HepG2 (cell line): ENCODE measurements around the gene ZACN. TPM values are rescaled to one million over a fixed set of nuclear protein-coding genes. Genes with fewer than 3 reads are reported as not detected.

ENCODE experiments used
- BORCS8-MEF2B ChIP-seq: sonication (generic); formaldehyde crosslinking; IDR thresholded peaks from 2 replicates; pipeline ENCODE4 v1.8.0; 2022; ENCODE audit warnings: mild to moderate bottlenecking, missing genetic modification reagents
- KLF9 ChIP-seq: IDR thresholded peaks from 2 replicates; pipeline ENCODE4 v1.6.1; 2016; ENCODE audit warnings: low read depth
- RERE ChIP-seq: IDR thresholded peaks from 2 replicates; pipeline ENCODE4 v1.6.1; 2016; ENCODE audit warnings: low read depth, missing genetic modification reagents, missing compliant biosample characterization
- RFXAP ChIP-seq: sonication (generic); formaldehyde crosslinking; IDR thresholded peaks from 2 replicates; pipeline ENCODE4 v1.4.0; 2020; ENCODE audit warnings: missing genetic modification reagents, borderline replicate concordance
- ZKSCAN1 ChIP-seq: fragments of 150-350 bp; IDR thresholded peaks from 2 replicates; pipeline ENCODE4 v1.6.1; 2014; ENCODE audit warnings: low read length
- ZNF557 ChIP-seq: sonication (generic); formaldehyde crosslinking; IDR thresholded peaks from 2 replicates; pipeline ENCODE4 v1.4.0; 2020; ENCODE audit warnings: missing genetic modification reagents
- ZNF609 ChIP-seq: sonication (generic); formaldehyde crosslinking; IDR thresholded peaks from 2 replicates; pipeline ENCODE4 v1.4.0; 2020; ENCODE audit warnings: mild to moderate bottlenecking, missing genetic modification reagents, borderline replicate concordance
- ZSCAN5A ChIP-seq: sonication (generic); formaldehyde crosslinking; IDR thresholded peaks from 2 replicates; pipeline ENCODE4 v1.8.0; 2022; ENCODE audit warnings: mild to moderate bottlenecking, missing genetic modification reagents, borderline replicate concordance
- polyA plus RNA-seq, 8 experiments: library from polyadenylated mRNA; depleted of rRNA in 3 of 8; stranded (reverse) in 7 of 8; unstranded in 1 of 8; fragments of >200 nt; fragmentation: Illumina TruSeq in 4 of 8; extraction: Trizol in 4 of 8; gene quantifications; 2 replicates each; pipeline versions ENCODE4 v1.2.1 to v1.2.3, GENCODE V29; 2011 to 2016; ENCODE audit warnings: low read depth in 4 of 8, missing spikeins in 1 of 8, mixed read lengths in 1 of 8; ENCODE audit not compliant: insufficient read depth in 1 of 8
- total RNA-seq, 5 experiments: library from RNA; depleted of rRNA; stranded (reverse); fragments of >200 nt; fragmentation: Illumina TruSeq; extraction: Trizol; gene quantifications; 2 replicates each; pipeline ENCODE4 v1.2.3, GENCODE V29; 2016; ENCODE audit warnings: low read depth in 1 of 5
- TF ChIP-seq, protein P1 (sequence below): sonication (generic); formaldehyde crosslinking; IDR thresholded peaks from 2 replicates; pipeline ENCODE4 v1.4.0; 2020; ENCODE audit warnings: missing genetic modification reagents

ZACN gene
- total and polyA plus RNA-seq, 2 of the 13 experiments (the other 11 are each of a cell fraction or from before 2014, with no cell fraction given) = 0.11 to 0.15 TPM

DNA sequence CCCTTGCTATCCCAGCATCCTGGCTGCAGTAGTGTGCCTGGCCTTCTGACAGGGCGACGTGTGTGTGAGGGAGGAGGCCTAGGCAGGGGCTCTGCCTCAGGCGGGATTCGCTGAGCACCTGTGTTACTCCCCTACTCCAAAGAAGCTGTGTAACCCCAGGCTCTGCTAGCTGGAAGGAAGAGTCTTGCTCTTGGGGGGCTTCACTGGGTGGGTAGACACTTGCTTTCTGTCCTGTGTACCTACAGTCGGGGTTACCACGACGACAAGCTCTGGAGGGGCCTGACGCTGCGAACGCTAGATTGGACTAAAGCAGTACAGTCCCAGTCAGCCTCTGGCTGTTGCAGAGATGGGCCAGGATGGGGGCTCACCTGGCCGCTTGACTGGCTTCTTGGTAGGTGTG is 15.1 kb downstream of the ZACN start (continued):
- no peak for TF ChIP-seq RERE (CRISPR knock-in tag)
- no peak for TF ChIP-seq KLF9 (CRISPR knock-in tag)
- TF ChIP-seq ZNF557 = no peak
- no peak for TF ChIP-seq ZNF609 (CRISPR knock-in tag)
- no peak for TF ChIP-seq BORCS8-MEF2B
- TF ChIP-seq RFXAP = no peak
- TF ChIP-seq, protein P1, sequence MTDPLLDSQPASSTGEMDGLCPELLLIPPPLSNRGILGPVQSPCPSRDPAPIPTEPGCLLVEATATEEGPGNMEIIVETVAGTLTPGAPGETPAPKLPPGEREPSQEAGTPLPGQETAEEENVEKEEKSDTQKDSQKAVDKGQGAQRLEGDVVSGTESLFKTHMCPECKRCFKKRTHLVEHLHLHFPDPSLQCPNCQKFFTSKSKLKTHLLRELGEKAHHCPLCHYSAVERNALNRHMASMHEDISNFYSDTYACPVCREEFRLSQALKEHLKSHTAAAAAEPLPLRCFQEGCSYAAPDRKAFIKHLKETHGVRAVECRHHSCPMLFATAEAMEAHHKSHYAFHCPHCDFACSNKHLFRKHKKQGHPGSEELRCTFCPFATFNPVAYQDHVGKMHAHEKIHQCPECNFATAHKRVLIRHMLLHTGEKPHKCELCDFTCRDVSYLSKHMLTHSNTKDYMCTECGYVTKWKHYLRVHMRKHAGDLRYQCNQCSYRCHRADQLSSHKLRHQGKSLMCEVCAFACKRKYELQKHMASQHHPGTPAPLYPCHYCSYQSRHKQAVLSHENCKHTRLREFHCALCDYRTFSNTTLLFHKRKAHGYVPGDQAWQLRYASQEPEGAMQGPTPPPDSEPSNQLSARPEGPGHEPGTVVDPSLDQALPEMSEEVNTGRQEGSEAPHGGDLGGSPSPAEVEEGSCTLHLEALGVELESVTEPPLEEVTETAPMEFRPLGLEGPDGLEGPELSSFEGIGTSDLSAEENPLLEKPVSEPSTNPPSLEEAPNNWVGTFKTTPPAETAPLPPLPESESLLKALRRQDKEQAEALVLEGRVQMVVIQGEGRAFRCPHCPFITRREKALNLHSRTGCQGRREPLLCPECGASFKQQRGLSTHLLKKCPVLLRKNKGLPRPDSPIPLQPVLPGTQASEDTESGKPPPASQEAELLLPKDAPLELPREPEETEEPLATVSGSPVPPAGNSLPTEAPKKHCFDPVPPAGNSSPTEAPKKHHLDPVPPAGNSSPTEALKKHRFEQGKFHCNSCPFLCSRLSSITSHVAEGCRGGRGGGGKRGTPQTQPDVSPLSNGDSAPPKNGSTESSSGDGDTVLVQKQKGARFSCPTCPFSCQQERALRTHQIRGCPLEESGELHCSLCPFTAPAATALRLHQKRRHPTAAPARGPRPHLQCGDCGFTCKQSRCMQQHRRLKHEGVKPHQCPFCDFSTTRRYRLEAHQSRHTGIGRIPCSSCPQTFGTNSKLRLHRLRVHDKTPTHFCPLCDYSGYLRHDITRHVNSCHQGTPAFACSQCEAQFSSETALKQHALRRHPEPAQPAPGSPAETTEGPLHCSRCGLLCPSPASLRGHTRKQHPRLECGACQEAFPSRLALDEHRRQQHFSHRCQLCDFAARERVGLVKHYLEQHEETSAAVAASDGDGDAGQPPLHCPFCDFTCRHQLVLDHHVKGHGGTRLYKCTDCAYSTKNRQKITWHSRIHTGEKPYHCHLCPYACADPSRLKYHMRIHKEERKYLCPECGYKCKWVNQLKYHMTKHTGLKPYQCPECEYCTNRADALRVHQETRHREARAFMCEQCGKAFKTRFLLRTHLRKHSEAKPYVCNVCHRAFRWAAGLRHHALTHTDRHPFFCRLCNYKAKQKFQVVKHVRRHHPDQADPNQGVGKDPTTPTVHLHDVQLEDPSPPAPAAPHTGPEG (CRISPR knock-in tag) = no peak
- no peak for TF ChIP-seq ZSCAN5A (CRISPR knock-in tag)
- TF ChIP-seq ZKSCAN1 = no peak
